IPS DF 19.7 (cell line): Measurements from ENCODE around the gene LSP1.

Experiments used
- DNase-seq: peaks from one replicate; pipeline ENCODE4 v3.0.0-alpha.2; 2013; ENCODE audit warnings: low read depth, low spot score

Gene LSP1

GRCh38 chr11:1890856-1891830 lies 38.3 kb downstream of the LSP1 start:
- no peak for DNase-seq

GRCh38 chr11:1891831-1892115 lies 38.9 kb downstream of the LSP1 start, which contains the start of gene PRR33:
Gene PRR33, minus strand, starts transcription at chr11:1891895. Its CDS starts 1,311 bp downstream, at chr11:1890584.
- DNase-seq = no peak

DNA sequence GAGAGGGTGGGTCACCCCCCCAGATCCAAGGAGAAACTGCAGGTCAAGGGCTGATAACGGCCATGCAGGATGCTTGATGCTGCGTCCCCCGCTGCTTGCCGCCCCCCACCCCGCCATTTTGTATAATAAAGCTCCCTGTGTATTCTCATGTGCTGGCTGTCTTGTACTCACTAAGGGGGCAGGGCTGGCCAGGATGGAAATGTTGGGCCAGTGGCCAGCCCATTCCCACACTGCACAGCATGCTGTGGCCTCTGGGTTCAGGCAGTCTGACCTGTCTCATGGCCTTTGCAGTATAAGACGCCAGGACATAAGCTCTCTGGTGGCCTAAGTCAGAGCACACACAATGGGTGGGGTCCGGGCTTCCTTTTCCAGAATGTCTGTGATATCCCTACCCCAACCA lies 39.2 kb downstream of the LSP1 start:
- no peak for DNase-seq

DNA sequence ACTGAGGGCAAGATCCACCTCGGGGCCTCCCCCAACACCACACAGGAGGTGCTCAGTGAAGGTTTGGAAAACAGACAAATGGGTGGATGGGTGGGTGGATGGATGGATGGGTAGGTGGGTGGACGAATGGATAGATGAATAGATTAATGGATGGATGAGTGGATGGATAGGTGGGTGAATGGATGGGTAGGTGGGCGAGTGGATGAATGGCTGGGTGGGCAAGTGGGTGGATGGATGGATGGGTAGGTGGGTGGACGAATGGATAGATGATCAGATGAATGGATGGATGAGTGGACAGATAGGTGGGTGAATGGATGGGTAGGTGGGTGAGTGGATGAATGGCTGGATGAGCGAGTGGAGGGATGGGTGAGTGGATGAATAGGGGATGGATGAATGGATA lies 39.7 kb downstream of the LSP1 start:
- no peak for DNase-seq

- DNase-seq = no peak
Observed at GRCh38 chr11:1893581-1894359, 40.9 kb downstream of the LSP1 start.

DNA sequence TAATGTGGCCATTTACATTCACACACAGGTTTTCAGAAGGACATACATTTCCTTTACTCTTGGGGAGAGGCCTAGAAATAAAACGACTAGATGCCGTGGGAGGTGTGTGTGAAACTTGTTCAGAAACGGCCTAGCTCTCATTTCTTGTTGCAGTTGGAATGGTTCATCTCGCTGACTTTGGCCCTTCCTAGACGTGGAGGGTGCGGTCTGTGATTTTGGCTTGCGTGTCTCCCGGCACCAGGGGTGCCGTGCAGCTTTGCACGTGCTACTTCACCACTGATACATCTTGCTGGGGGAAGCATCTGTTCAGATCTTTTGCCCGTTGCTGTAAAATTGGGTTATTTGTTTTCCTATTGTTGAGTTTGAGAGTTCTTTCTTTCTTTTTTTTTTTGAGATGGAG lies 41.9 kb downstream of the LSP1 start:
- no peak for DNase-seq

GRCh38 chr11:1896468-1896867 lies 43.6 kb downstream of the LSP1 start:
- DNase-seq = no peak

DNA sequence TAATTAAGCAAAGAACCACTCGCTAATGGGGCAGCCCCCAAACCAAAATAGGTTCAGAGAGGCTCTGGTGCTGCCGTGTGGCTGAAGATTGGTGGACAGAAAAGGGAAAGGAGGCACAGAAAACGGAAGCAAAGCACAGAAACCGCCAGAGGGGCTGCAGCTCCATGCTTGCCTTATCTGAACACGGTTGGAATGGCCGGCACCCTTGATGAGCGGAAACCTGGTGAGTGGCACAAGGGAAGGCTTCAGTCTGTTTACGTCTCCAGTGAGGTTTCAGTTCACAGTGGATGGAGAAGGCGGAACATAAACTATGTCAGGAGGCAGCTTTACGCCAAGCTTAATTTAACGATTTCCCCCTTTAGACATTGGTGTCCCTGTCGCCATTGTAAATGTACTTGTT lies 44.0 kb downstream of the LSP1 start:
- DNase-seq = no peak

DNA sequence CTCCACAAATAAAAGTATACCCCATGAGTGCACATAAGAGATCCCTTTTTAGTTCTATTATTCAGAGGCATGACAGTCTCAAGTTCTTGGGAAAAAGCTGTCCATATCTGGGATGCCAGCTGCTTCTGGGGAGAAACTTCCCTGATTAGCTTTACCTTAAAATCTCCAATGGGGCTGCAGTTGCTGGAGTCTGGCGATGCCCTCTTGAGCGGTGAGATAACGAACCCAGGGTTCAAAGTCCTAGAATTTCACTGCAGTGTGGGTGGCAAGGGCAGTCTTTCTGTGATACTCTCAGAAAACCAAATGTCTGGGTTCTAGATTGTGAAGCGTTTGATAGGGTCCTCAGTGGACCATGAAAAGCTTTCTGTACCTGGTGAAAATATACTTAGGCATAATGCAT lies 46.2 kb downstream of the LSP1 start:
- DNase-seq = no peak

- no peak for DNase-seq
Observed at GRCh38 chr11:1899686-1900085, 46.8 kb downstream of the LSP1 start.

DNA sequence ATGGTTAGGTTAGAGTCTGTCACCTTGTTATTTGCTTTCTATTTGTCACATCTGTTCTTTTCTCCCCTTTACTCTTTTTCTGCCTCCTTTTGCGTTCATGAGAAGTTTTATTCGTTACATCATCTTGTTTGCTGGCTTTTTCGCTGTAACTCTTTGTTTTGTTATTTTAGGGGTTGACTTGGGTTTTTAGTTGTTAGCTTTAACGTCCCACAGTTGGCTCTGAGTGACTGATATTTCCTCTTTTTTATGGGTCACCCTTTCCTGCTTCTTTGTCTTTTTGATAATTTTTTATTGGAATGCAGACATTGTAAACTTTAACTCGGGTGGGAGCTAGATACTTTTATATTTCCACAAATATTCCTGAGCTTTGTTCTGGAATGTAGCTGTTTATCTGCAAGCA lies 53.3 kb downstream of the LSP1 start:
- DNase-seq = no peak

DNA sequence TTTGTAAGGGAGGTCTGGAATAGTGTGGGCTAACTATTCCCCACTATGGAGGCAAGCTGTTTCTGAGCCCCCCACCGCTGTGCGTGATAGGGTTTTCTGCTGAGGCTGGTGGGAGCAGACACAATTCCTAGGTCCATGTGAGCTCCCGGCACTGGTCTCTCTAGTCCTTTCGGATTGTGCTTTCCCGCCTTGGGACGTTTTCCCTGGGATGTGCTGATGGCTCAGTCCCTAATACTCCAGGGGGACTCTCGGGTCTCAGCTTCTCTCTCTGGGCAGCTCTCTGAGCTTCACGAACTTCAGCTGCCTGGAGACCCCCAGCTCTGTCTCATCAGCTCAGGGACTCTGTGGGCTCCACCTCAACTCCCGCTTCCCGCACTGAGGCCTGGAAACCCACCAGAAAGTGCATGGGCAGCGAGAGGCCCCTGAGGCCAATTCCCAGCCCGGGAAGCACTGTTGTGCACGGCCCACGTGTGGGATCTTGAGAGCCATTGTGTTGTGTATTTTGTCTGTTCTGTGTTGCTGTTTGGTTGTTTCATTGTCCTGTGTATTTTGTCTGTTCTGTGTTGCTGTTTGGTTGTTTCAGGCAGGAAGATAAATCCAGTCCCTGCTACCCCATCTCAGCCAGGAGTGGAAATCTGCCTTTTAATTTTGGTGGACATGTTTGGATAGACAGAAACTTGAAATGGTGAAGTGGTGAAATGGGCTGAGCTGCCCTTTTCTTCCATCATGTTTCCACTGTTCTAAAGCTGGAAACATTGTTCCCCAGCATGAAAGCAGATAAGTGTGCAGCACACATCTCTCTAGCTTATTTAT lies 53.9 kb downstream of the LSP1 start:
- no peak for DNase-seq

GRCh38 chr11:1908618-1909017 lies 55.7 kb downstream of the LSP1 start:
- no peak for DNase-seq

DNA sequence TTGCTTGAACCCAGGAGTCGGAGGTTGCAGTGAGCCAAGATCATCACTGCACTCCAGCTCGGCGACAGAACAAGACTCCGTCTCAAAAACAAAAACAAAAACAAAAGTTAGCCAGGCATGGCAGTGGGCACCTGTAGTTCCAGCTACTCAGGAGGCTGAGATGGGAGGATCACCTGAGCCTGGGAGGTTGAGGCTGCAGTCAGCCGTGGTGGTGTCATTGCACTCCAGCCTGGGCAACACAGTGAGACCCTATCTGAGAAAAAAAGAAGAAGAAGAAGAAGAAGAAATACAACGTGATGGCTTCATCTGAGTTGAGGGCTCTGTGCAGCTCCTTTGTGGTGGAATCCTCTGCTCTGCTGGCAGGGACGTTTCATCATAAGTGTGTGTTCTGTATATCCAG lies 56.6 kb downstream of the LSP1 start:
- DNase-seq = no peak

GRCh38 chr11:1912289-1912878 lies 59.5 kb downstream of the LSP1 start:
- no peak for DNase-seq

DNA sequence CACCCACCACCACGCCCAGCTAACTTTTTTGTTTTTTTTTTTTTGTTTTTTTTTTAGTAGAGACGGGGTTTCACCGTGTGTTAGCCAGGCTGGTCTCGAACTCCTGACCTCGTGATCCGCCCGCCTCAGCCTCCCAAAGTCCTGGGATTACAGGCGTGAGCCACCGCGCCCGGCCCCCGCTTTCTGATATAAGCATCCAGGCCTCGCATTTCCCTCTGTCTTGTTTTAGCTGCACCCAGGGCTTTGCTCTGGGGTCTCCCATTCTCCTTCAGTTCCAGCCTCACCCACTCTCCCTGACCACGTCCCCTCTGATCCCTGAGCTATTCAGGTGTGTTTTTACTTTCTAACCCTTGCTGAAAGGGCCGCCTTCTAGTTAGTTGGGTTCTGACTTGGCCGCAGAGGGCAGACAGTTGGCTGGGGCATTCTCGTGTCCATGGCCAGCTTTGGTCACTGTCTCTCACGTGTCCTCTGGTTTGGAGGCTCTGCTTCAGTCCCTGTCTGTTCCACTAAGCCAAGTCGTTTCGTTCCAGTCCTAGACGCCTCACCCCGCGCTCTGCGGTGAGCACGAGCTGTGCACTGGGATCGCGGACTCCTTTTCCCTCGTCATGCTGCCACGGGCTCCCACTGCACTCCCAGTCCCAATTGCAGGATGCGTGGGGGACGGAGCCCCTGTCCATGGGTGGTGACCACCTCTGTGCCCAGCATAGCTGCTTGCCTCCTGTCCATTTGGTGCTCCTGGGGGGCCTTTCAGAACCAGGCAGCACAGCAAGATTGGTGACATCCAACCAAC lies 60.6 kb downstream of the LSP1 start:
- no peak for DNase-seq

GRCh38 chr11:1915795-1916131 lies 62.9 kb downstream of the LSP1 start:
- DNase-seq = no peak

GRCh38 chr11:1916132-1916985 lies 63.5 kb downstream of the LSP1 start:
- no peak for DNase-seq

- DNase-seq = no peak
Observed at GRCh38 chr11:1916986-1917522, 64.2 kb downstream of the LSP1 start.
